ENCODE data around the gene UNKL. TPM values are rescaled to one million over a fixed set of nuclear protein-coding genes. Genes with fewer than 3 reads are reported as not detected.

Gene UNKL
- total and polyA plus RNA-seq, 2 of the 8 experiments (the other 6 are each of a cell fraction or from before 2014, with no cell fraction given) = 25.1 to 31.8 TPM

- TF ChIP-seq SIRT6 (IDR thresholded peaks at IDR 0.05; ENCODE audit: low read length) (no peak), BCL11A (IDR thresholded peaks at IDR 0.05; ENCODE audit: low read depth in 2 of 2, low read length in 2 of 2) (no peak), TEAD4 (IDR thresholded peaks at IDR 0.05; ENCODE audit: low read depth, low read length) (no peak), PHF8 (conservative IDR thresholded peaks at IDR 0.05; ENCODE audit: low read depth, low read length) (no peak), ZNF274 (IDR thresholded peaks at IDR 0.05; ENCODE audit: borderline replicate concordance, extremely low read depth, low read length) (no peak)
These were observed 16.7 kb downstream of the UNKL start (continued) for GRCh38 chr16:1397779-1398178.
